K562 (cell line): ENCODE results near the gene PSAP. TPM values are rescaled to one million over a fixed set of nuclear protein-coding genes. Genes with fewer than 3 reads are reported as not detected.

ENCODE experiments used
- ATF1 ChIP-seq, 2 experiments: fragments of 450-650 bp in 1 of 2; IDR thresholded peaks; 2 replicates each; pipeline ENCODE4 v1.6.1; 2016; ENCODE audit warnings: missing compliant biosample characterization in 1 of 2, missing genetic modification characterization in 1 of 2
- JUN ChIP-seq, 2 experiments: sonication (generic) in 1 of 2; formaldehyde crosslinking in 1 of 2; IDR thresholded peaks; 2 replicates each; pipeline versions ENCODE4 v1.6.1 to v1.8.0; 2012 to 2022; ENCODE audit warnings: borderline replicate concordance in 2 of 2, mild to moderate bottlenecking in 2 of 2, improper control_type of control experiment in 1 of 2, low read depth in 1 of 2, low read length in 1 of 2, missing genetic modification reagents in 1 of 2
- KDM4B ChIP-seq, 2 experiments: fragments of 450-650 bp in 1 of 2; sonication (generic) in 1 of 2; IDR thresholded peaks; 2 replicates each; pipeline ENCODE4 v1.6.1; 2016 to 2017; ENCODE audit warnings: borderline replicate concordance in 2 of 2, antibody characterized with exemption in 1 of 2, low read depth in 1 of 2, mild to moderate bottlenecking in 1 of 2
- PHF8 ChIP-seq: fragments of 200-600 bp; sonication (generic); IDR thresholded peaks from 2 replicates; pipeline ENCODE4 v1.6.1; 2012; ENCODE audit warnings: mixed run types, mild to moderate bottlenecking, inconsistent platforms, low read length, moderate library complexity, borderline replicate concordance
- PRMT5 ChIP-seq: sonication (generic); formaldehyde crosslinking; IDR thresholded peaks from 2 replicates; pipeline ENCODE4 v1.5.0; 2020; ENCODE audit warnings: missing genetic modification reagents
- RFX5 ChIP-seq: IDR thresholded peaks from 2 replicates; pipeline ENCODE4 v1.6.1; 2011; ENCODE audit warnings: low read depth, mild to moderate bottlenecking, improper control_type of control experiment, low read length
- SMAD4 ChIP-seq: fragments of 250-450 bp; sonication (Bioruptor Pico); conservative IDR thresholded peaks from 2 replicates; pipeline ENCODE4 v1.8.0; 2021; ENCODE audit warnings: inconsistent platforms, mild to moderate bottlenecking, moderate library complexity
- ZFP36 ChIP-seq: fragments of 150-350 bp; IDR thresholded peaks from 2 replicates; pipeline ENCODE4 v1.6.1; 2018; ENCODE audit warnings: low read length, low read depth; ENCODE audit not compliant: partially characterized antibody
- polyA plus RNA-seq, 8 experiments: library from polyadenylated mRNA; depleted of rRNA in 4 of 8; stranded (reverse) in 5 of 8; unstranded in 3 of 8; fragments of >200 nt; fragmentation: Nextera tagmentation in 2 of 8; fragmentation: Illumina TruSeq in 1 of 8; extraction: Ambion mirVana in 2 of 8; extraction: Trizol in 1 of 8; gene quantifications; 2 replicates each; pipeline versions ENCODE4 v1.2.1 to v1.2.3, GENCODE V29; 2011 to 2014; ENCODE audit warnings: inconsistent platforms in 1 of 8, missing spikeins in 1 of 8
- total RNA-seq, 7 experiments: library from RNA; depleted of rRNA in 6 of 7; stranded (reverse); fragments of >200 nt in 6 of 7; fragmentation: Illumina TruSeq in 2 of 7; extraction: Trizol in 2 of 7; gene quantifications; 2 replicates each; pipeline versions ENCODE4 v1.2.1 to v1.2.3, GENCODE V29; 2011 to 2021; ENCODE audit warnings: low replicate concordance in 1 of 7
- TF ChIP-seq, protein P1 (sequence below): sonication (generic); formaldehyde crosslinking; IDR thresholded peaks from 2 replicates; pipeline ENCODE4 v1.8.0; 2022; ENCODE audit warnings: mild to moderate bottlenecking, missing genetic modification reagents
- TF ChIP-seq, protein P2 (sequence below): fragments of 250-450 bp; sonication (Bioruptor Pico); IDR thresholded peaks from 2 replicates; pipeline ENCODE4 v1.5.0; 2020; ENCODE audit warnings: mild to moderate bottlenecking, borderline replicate concordance
- TF ChIP-seq, protein P3 (sequence below), 3 experiments: IDR thresholded peaks in 2 of 3; conservative IDR thresholded peaks in 1 of 3; 2 replicates each; pipeline ENCODE4 v1.5.1; 2011 to 2012; ENCODE audit warnings: low read length in 3 of 3, mild to moderate bottlenecking in 3 of 3, control low read depth in 2 of 3, improper control_type of control experiment in 1 of 3, inconsistent platforms in 1 of 3, low read depth in 1 of 3, mixed read lengths in 1 of 3, moderate library complexity in 1 of 3; ENCODE audit not compliant: insufficient read depth in 2 of 3
- TF ChIP-seq, protein P4 (sequence below): fragments of 250-450 bp; sonication (Bioruptor Pico); IDR thresholded peaks from 2 replicates; pipeline ENCODE4 v1.9.0; 2021; ENCODE audit warnings: mild to moderate bottlenecking

The PSAP gene
- total and polyA plus RNA-seq, 9 of the 15 experiments (the other 6 are each of a cell fraction or from before 2014, with no cell fraction given) = 245 to 700 (median 429) TPM

DNA sequence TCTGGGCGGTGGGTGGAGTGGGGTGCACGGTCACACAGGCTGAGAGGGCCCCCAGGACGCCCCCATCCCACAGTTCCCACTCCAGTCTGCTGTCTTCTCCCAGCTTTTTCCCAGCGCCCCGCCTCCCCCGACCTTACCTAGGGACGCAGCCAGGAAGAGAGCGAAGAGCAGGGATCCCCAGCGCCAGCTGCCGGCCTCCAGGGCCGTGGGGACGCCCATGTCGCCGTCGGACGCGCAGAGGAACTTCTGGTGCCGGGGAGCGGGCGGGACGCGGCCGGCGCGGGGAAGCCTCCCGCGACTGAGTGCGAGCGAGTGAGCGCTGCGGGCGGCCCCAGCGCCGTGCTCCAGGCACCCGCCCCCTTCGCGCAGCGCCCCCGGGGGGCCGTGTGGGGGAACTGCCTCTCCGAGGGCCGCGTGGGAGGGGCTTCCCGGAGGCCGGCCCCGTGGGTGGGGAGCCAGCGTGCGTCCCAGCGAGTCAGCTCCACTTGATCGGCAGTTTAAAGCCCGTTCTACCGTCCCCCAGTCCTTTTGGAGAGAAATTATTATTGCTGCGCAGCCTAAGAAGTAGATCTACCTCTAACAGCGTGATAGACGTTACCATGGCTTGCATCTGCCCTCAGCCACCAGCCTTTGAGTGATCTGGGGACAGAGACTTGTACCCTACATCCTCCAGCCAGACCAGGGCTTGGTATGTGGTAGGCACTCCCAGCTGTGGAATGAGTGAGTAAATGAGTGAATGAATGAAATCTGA is 77.7 kb downstream of the PSAP start, which contains the start of gene VSIR (continued):
- TF ChIP-seq, protein P1, sequence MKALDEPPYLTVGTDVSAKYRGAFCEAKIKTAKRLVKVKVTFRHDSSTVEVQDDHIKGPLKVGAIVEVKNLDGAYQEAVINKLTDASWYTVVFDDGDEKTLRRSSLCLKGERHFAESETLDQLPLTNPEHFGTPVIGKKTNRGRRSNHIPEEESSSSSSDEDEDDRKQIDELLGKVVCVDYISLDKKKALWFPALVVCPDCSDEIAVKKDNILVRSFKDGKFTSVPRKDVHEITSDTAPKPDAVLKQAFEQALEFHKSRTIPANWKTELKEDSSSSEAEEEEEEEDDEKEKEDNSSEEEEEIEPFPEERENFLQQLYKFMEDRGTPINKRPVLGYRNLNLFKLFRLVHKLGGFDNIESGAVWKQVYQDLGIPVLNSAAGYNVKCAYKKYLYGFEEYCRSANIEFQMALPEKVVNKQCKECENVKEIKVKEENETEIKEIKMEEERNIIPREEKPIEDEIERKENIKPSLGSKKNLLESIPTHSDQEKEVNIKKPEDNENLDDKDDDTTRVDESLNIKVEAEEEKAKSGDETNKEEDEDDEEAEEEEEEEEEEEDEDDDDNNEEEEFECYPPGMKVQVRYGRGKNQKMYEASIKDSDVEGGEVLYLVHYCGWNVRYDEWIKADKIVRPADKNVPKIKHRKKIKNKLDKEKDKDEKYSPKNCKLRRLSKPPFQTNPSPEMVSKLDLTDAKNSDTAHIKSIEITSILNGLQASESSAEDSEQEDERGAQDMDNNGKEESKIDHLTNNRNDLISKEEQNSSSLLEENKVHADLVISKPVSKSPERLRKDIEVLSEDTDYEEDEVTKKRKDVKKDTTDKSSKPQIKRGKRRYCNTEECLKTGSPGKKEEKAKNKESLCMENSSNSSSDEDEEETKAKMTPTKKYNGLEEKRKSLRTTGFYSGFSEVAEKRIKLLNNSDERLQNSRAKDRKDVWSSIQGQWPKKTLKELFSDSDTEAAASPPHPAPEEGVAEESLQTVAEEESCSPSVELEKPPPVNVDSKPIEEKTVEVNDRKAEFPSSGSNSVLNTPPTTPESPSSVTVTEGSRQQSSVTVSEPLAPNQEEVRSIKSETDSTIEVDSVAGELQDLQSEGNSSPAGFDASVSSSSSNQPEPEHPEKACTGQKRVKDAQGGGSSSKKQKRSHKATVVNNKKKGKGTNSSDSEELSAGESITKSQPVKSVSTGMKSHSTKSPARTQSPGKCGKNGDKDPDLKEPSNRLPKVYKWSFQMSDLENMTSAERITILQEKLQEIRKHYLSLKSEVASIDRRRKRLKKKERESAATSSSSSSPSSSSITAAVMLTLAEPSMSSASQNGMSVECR (CRISPR knock-in tag) = peak; percentile 90
- TF ChIP-seq, protein P2, sequence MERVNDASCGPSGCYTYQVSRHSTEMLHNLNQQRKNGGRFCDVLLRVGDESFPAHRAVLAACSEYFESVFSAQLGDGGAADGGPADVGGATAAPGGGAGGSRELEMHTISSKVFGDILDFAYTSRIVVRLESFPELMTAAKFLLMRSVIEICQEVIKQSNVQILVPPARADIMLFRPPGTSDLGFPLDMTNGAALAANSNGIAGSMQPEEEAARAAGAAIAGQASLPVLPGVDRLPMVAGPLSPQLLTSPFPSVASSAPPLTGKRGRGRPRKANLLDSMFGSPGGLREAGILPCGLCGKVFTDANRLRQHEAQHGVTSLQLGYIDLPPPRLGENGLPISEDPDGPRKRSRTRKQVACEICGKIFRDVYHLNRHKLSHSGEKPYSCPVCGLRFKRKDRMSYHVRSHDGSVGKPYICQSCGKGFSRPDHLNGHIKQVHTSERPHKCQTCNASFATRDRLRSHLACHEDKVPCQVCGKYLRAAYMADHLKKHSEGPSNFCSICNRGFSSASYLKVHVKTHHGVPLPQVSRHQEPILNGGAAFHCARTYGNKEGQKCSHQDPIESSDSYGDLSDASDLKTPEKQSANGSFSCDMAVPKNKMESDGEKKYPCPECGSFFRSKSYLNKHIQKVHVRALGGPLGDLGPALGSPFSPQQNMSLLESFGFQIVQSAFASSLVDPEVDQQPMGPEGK (CRISPR knock-in tag) = no peak
- TF ChIP-seq, protein P3, sequence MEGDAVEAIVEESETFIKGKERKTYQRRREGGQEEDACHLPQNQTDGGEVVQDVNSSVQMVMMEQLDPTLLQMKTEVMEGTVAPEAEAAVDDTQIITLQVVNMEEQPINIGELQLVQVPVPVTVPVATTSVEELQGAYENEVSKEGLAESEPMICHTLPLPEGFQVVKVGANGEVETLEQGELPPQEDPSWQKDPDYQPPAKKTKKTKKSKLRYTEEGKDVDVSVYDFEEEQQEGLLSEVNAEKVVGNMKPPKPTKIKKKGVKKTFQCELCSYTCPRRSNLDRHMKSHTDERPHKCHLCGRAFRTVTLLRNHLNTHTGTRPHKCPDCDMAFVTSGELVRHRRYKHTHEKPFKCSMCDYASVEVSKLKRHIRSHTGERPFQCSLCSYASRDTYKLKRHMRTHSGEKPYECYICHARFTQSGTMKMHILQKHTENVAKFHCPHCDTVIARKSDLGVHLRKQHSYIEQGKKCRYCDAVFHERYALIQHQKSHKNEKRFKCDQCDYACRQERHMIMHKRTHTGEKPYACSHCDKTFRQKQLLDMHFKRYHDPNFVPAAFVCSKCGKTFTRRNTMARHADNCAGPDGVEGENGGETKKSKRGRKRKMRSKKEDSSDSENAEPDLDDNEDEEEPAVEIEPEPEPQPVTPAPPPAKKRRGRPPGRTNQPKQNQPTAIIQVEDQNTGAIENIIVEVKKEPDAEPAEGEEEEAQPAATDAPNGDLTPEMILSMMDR (IDR thresholded peaks at IDR 0.05 in 2 of 3, conservative IDR thresholded peaks at IDR 0.05 in 1 of 3; ENCODE audit: insufficient read depth in 2 of 3, low read depth in 1 of 3, low read length in 3 of 3) = peak; percentile 93 to 97 (median 95)
- peak; percentile 91 for TF ChIP-seq PHF8
- TF ChIP-seq ZFP36 = peak; percentile 32
- TF ChIP-seq SMAD4 (CRISPR knock-in tag) = peak; percentile 85
- TF ChIP-seq, protein P4, sequence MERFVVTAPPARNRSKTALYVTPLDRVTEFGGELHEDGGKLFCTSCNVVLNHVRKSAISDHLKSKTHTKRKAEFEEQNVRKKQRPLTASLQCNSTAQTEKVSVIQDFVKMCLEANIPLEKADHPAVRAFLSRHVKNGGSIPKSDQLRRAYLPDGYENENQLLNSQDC (CRISPR knock-in tag) = no peak
- TF ChIP-seq KDM4B (IDR thresholded peaks at IDR 0.05; ENCODE audit: borderline replicate concordance in 2 of 2, low read depth in 1 of 2) = no peak
- no peak for TF ChIP-seq ATF1 (CRISPR knock-in tag; IDR thresholded peaks at IDR 0.05)
- TF ChIP-seq ATF1 (tag; IDR thresholded peaks at IDR 0.05) = peak; percentile 66
- TF ChIP-seq RFX5 = no peak
- TF ChIP-seq PRMT5 (CRISPR knock-in tag) = 0 out of 2 replicates have a peak, but pooled peaks have one; percentile 54
- peak; percentile 31; the same call in 1 of the 2 replicates for TF ChIP-seq JUN (IDR thresholded peaks at IDR 0.05; ENCODE audit: borderline replicate concordance, low read depth, low read length)
- peak; percentile 67; the same call in 1 of the 2 replicates for TF ChIP-seq JUN (CRISPR knock-in tag; IDR thresholded peaks at IDR 0.05; ENCODE audit: borderline replicate concordance)
